Esophagus mucosa (tissue), 1 donor: Measurements from ENCODE around the gene UBL3. TPM values are rescaled to one million over a fixed set of nuclear protein-coding genes. Genes with fewer than 3 reads are reported as not detected.

Source experiments
- ATAC-seq: fragments of 200-7000 bp; cut with Tn5 transposase; one replicate; pipeline ENCODE4 v1.9.1; 2020
- total RNA-seq: library from RNA; stranded (reverse); gene quantifications from one replicate; pipeline ENCODE4 v1.2.4, GENCODE V29; 2023
- donor health status: DM: yes; HTN: yes; CAD: no.

UBL3 gene
- total RNA-seq, 1 donor from 2014 or later: 22.4 TPM

DNA sequence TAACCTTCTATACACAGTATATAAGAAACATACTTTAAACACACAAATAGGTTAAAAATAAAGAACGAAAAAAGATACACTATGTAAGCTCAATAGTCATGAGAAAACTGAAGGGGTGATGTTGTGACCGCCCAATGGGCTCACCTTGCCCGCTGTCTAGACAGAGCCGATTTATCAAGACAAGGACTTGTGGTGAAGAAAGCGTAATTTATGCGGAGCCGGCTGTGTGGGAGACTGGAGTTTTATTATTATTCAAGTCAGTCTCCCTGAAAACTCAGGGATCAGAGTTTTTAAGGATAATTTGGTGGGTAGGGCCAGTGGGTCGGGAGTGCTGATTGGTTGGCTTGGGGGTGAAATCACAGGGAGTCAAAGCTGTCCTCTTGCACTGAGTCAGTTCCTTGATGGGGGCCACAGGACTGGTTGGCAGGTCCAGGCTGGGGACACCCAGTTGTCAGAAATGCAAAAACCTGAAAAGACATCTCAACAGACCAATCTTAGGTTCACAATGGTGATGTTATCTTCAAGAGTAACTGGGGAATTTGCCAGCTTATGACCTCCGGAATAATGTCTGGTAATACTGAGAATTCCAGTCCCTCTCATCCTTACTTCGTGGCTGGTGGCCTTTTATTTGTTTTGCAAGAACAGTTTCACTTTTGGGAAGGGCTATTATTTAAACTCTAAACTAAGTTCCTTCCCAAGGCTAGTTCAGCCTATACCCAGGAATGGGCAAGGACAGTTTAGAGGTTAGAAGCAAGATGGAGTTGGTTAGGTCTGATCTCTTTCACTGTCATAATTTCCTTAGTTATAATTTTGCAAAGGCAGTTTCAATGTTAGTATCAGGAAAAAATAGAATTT lies 96.6 kb downstream of the UBL3 start:
- ATAC-seq: no peak

DNA sequence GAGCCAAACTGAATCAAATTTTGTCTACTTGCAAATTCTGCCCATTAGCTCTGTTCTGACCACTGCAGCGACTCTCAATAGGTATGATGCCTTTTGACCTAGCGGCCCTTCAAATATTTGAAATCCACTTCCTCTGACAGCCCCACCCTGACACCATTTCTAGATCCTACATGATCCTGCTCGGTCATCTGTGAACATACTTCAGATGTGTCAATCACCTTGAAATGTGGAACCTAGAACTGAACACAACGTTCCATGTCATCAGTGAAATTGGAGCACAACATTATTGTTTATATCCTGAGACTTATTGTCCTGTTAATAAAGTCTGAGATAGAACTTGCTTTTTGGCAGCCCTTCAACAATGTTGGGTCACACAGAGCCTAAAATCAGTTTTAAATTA lies 98.2 kb downstream of the UBL3 start:
- peak; percentile 35 for ATAC-seq

DNA sequence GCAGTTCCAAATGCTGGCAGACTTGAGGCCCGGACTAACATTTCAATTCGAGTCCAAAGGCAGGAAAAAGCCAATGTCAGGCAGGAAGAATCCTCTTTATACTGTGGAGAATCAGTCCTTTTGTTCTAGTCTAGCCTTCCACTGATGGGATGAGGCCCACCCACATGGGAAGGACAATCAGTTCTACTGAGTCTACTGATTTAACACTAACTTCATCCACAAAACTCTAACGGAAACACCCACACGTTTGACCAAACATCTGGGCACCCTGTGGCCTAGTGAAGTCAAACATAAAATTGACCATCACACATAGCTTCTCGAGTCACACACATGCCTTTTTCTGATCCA lies 100.3 kb downstream of the UBL3 start:
- no peak for ATAC-seq

GRCh38 chr13:29749401-29750182 lies 100.8 kb downstream of the UBL3 start:
- ATAC-seq: no peak

DNA sequence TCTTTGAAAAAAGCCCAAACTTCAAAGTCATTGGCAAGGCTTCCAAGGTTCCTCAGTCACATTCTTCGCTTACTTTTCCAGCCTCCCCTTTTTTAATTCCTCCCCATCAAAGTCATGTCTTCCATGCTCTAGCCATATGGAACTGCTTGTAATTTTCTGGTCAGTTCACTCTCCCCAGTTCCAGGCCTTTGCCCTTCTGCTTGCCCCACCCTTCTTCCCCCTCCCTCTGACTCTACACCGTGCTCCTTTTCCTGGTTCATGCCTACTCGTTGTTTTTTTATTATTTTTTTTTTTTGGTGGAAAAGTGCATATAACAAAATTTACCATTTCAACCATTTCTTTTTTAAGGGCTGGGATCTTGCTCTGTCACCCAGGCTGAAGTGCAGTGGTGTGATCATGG lies 102.3 kb downstream of the UBL3 start:
- no peak for ATAC-seq

GRCh38 chr13:29746148-29746677 lies 104.2 kb downstream of the UBL3 start:
- ATAC-seq: no peak

DNA sequence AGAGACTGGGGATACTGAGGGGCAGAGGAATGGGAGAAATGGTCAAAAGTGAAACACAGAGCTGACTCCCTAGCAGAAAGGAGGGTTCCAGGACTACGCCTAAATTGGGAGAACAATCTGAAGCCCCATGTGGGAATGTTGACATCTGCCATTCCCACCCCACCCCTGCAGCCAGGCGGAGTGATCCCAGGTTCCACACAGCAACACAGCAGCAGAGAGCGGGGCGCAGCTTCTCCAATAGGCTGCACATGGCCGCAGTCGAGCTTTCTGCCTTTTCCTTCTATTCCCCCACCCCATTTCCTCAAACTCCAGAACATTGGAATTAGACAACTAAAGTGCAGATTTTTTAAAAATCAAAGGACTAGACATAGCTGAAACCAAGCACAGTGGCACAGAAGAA lies 104.7 kb downstream of the UBL3 start:
- ATAC-seq: no peak

- ATAC-seq: no peak
Measured at GRCh38 chr13:29743201-29743786, 107.1 kb downstream of the UBL3 start.

DNA sequence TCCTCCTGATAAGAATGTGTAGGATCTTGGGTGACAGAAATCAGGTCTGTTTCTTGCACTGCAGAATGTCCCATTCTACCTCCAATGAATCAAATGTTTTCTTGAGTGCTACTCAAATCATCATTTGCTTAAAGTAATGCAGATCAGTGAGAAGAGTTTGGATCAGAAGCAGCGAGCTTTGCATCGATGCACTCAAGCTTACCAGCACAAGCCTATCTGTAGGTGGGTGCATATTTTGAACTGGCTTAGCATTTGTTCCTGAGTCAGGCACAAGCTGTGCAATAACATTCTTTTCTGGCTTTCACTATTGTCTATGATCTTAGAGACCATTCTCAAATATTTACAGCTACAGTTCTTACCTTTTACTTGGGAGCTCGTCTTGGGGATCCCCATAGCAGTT lies 109.5 kb downstream of the UBL3 start:
- no peak for ATAC-seq

GRCh38 chr13:29737061-29737460 lies 113.4 kb downstream of the UBL3 start:
- ATAC-seq: no peak

GRCh38 chr13:29733147-29733611 lies 117.2 kb downstream of the UBL3 start:
- no peak for ATAC-seq

- ATAC-seq: no peak
Measured at GRCh38 chr13:29730253-29730652, 120.2 kb downstream of the UBL3 start.

DNA sequence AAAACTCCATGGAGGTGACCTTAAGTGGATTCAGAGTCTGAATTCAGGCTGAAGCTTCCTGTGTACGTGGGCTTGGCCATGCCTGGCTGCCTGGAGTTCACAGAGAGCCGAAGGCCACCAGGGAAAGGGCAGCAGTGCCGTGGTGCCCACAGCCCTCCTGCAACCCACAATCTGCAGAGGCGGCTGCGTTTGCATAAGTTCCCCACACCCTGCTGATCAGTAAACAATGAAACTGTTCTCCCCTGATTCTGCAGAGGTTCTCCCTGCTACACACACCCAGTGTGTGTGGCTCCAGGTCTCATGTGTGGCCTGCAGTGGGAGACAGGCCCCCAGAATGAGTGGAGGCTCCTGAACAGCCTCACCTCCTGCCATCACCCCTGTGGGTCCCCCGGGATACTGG lies 128.0 kb downstream of the UBL3 start:
- ATAC-seq: no peak

DNA sequence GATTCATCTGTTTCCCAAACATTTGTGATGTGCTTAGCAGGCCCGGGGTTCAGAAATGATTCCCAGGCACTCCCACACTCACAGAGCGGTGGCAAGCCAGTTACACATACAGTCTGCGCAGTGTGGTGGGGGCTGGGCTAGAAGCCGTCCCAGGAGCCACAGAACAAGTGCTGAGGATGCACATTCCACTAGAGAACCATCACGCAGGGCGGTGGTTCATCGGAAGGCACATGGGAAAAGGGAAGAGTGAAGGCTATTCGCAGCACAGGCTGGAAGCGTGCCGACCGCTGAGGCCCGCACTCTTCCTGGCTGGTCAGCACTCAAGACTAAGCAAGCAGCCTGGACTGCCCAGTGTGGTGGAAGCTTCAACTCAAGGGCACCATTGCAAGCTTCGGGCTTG lies 128.7 kb downstream of the UBL3 start:
- ATAC-seq: no peak

GRCh38 chr13:29718694-29719093 lies 131.7 kb downstream of the UBL3 start:
- no peak for ATAC-seq

GRCh38 chr13:29716493-29716892 lies 133.9 kb downstream of the UBL3 start:
- no peak for ATAC-seq
